Erythroblast (primary cell): ENCODE measurements around the gene LZTS2.

Experiments used
- DNase-seq, 2 experiments: peaks; one replicate each; lab custom pipeline; 2025; lab: John Stamatoyannopoulos, UW
- GATA1 ChIP-seq: IDR thresholded peaks from 2 replicates; pipeline ENCODE4 v1.6.1; 2011; ENCODE audit warnings: low read depth, mild to moderate bottlenecking, control low read depth, low read length, moderate library complexity
- POLR2A ChIP-seq: IDR thresholded peaks from 2 replicates; pipeline ENCODE4 v1.6.1; 2011; ENCODE audit warnings: mild to moderate bottlenecking, low read length

LZTS2 gene

DNA sequence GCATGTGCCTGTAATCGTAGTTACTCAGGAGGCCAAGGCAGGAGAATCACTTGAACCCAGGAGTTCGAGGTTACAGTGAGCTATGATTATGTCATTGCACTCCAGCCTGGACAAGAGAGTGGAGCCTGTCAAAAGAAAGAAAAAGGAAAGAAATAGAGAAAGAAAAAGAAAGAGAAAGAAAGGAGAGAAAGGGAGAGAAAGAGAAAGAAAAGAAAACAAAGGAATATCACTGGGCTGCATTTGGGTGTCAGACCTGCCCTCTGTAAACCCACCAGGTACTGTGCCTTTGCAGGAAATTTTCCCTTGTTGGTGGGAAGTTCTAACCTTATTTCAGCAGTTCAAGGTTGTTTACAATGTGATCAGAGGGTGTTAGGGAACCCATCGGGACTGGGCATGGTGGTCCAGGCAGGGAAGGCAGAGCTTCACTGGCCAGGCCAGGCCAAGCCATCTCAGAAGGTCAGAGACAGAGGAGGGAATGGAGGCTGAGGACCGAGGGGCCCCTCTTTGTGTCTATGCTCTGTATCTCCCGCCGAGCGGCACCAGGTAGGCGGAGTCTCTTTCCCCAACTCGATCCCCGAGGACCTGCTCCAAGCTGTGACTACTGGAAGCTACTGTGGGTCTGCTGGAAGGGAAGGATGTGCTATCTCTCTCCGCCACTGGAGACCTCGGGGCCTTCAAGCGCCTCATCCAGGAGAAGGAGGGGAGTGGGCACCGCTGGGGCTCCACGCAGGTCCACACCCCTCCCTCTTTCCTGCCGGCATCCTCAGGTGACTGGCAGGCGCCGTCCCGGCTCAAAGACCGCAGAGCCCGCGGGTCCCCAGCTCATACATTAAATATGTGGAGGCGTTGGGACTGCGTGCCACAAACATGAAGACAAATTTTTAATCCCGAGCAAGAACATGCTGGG is 47.0 kb downstream of the LZTS2 start:
- no peak for DNase-seq
- no peak for TF ChIP-seq GATA1
- no peak for TF ChIP-seq POLR2A

DNA sequence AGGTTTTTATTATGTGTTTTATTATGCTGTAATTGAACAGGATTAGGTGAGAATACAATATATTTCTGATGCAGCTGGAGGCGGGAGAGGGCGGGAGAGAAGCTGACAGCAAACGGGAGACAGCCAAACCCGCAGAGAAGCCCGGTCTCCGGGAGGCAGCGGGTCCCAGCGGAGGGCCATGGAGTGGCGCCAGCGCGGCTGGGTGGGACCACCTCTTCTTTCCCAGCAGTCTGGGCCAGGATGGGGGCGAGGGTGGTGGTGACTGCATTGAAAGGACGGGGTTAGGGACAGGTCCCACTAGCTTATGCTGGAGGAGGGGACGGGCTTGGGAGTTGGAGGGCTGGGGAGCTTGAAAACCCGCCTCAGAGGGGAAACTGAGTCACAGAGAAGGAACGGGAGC is 47.7 kb downstream of the LZTS2 start:
- DNase-seq = no peak

DNA sequence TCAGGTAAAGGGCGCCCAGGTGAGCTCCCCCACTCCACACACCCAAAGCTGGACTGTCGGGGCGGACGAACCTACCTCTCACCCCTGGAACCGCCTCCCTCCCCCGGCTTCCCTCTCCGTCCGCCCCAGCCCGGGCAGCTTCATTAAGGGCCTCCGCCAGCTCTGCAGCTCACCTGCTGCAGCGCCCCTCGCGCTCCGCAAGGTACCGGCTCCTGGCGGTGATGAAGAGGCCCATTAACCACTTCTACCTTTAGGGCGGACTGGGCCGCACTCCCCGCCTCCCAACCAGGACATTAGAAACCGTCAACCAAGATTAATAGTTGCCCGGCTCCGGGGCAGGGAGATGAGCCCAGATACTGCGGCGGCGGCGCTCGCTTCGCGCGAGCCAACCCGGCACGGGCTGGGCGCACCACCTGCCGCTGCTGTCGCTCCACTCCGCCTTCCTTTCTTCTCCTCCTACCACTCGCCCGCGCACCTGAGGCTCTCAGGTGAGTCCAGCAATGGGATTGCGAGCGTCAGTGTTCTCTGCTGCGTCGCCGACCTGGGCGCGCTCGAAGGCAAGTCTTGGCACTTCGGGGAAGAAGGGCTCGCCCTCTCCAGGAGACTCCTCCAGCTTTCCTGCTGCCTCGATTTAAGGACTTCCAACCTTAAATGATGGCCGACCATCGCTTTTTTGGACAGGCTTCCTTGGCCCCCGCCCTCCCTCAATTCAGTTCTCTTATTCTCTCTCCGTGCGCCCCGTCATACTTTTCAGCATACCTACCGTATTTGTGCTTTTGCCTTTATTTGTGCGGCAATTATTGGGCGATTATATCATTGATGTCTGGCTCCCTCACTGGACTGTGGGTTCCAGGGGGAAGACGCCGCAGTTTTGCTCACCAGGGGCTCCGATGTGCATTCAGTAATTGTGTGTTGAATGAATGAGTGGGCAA is 48.6 kb downstream of the LZTS2 start:
- TF ChIP-seq GATA1 = no peak
- TF ChIP-seq POLR2A = no peak
- no peak for DNase-seq

More for the DNA sequence above, 47.7 kb downstream of the LZTS2 start:
- no peak for TF ChIP-seq GATA1
- no peak for TF ChIP-seq POLR2A

DNA sequence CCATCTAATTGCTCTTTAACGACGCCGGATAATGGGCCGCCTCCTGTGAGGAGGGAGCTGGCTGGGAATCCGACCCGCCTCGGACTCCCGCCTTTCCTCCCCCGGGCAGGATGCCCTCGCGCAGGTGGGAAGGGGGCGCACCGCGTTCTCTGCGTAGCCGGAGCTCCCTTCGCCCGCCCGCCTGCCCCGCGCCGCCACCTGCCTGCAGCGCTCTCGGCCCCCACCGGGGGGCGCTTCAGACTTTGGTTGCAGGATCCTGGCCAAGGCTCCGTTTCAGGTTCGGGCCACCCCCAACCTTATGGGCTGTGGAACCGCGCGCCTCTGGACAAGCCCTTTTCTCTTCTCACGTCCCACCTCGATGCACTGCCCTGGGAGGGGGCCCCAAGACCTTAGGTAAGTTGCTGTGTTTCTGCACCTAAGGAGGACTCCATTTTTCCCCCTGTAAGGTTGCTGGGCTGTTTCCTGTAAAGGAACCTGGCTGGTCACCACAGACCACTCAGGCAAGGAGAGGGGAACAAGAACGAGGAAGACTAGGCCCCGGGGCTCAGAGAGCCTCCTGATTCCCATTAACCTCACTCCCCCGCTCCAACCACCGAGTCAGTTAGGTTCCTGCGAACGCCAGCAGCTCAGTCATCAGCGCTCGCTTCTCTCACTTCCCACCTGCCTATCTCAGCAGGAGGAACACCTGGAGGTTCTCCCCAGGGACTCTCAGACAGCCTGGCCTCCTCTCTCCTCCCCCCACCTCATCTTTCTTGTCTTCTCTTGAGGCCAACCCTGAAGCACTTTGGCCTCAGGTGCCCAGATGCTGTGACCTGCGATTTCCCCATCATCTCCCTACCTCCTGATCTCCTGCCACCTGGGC is 50.8 kb downstream of the LZTS2 start:
- TF ChIP-seq GATA1 (no peak), POLR2A (no peak)

DNA sequence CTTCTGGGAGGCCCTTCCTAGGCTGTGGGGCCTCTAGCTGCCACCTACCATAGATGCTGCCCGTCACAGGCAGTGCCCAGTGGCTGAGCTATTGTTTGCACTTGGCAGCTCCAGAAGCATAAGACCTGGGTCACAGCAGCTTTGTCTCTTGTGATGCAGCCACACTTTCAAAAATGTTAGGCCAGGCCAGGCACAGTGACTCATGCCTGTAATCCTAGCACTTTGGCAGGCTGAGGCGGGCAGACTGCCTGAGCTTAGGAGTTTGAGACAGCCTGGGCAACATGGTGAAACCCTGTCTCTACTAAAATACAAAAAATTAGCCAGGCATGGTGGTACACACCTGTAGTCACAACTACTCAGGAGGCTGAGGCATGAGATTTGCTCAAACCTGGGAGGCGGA is 52.7 kb downstream of the LZTS2 start:
- TF ChIP-seq POLR2A = no peak

More for the DNA sequence above, 50.8 kb downstream of the LZTS2 start:
- DNase-seq = peak; percentile 65 to 80

DNA sequence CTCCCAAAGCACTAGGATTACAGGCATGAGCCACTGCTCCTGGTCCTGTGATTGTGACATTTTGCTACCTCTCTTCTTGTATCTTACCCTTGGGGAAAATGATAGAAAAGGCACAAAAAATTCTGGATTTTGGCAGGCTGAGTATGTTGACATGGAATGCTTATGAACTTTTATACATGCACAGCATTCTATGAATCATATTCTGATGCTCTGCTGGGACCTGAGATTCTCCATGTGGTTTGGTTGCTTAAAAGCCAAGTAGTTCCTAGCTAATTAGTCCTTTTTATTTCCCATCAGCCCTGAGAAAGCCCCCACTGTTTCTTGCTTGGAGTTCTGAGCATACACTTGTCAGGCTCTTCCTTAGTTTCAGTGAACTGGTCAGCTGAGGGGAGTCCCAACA is 53.9 kb downstream of the LZTS2 start:
- DNase-seq = no peak
- TF ChIP-seq POLR2A = no peak
- no peak for TF ChIP-seq GATA1

More for the DNA sequence above, 52.7 kb downstream of the LZTS2 start:
- DNase-seq = no peak

DNA sequence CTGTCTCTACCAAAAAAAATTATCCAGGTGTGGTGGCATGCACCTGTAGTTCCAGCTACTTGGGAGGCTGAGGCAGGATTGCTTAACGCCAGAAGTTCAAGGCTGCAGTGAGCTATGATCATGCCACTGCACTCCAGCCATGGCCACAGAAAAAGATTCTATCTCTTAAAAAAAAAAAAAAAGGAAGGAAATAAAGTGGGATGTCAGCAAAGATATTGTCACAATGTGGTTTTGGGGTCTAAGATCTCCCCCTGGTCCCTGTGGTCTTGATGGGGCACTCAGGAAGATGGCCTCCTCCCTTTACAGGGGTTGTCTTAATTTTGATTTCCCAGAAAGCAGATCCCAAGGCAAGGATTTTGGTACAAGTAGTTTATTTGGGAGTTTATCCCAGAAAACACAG is 54.7 kb downstream of the LZTS2 start:
- DNase-seq = no peak
- TF ChIP-seq POLR2A (no peak), GATA1 (no peak)

DNA sequence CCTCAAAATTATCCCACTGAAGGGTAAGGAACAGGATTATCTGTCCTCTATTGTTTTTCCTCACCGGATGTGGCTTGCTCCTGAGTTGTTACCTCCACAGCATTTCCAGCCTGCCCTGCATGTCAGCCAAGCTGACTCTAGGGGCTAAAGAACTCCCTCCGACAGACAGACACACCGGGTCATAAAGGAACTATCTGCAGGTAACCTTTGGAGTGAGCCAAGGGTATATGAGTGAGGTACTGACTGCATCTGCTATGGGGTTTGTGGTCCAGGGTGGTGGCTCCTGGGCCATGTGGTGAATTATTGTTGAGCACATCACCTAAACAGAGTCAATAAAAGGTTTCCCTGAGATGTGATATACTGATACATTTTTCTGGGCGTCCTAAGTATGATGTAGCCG is 55.3 kb downstream of the LZTS2 start:
- no peak for DNase-seq
- peak; percentile 31 for TF ChIP-seq POLR2A
- no peak for TF ChIP-seq GATA1

DNA sequence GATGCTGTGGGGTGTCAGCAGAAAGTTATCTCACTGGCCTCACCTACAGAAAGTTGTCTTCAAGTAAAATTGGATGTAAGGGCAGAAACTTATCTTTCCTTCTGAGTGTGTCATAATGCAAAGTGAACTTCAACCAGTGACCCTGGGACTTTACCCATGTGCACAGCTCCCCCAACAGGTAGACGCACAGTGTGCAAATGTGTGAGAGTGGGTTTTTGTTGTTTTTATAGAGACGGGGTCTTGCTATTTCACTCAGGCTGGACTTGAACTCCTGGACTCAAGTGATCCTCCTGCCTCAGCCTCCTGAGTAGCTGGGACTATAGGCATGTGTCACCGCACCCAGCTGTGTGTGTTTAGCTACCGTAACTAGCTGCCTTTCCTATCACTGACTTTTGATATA is 55.8 kb downstream of the LZTS2 start:
- no peak for DNase-seq
- TF ChIP-seq POLR2A (no peak), GATA1 (no peak)

DNA sequence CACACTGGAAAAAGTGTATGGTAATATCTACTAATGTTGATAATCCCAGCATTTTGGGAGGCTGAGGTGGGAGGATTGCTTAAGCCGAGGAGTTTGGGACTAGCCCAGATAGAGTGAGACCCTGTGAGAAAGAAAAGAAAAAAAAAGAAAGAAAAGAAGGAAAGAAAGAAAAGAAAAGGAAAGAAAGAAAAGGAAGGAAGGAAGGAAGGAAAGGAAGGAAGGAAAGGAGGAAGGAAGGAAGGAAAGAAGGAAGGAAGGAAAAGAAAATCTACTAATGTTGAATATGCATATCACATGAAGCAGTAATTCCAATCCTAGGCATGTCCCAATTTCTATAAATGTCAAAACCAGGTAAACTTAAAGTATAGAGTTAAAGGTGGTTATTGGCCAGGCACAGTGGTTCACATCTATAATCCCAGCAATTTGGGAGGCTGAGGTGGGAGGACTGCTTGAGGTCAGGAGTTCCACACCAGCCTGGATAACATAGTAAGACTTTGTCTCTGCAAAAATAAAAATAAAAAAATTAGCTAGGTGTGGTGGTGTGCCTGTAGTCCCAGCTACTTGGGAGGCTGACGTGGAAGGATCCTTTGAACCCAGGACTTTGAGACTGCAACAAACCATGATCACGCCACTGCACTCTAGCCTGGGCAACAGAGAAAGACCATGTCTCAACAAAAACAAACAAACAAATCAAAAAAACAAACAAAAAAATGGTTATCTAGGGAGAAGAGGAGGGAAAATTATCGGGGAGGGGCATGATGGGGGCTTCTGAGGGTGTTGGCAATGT is 57.0 kb downstream of the LZTS2 start:
- DNase-seq = no peak
- no peak for TF ChIP-seq POLR2A
- TF ChIP-seq GATA1 = no peak
